Hematopoietic multipotent progenitor cell treated with erythropoietin and hydrocortisone succinate and interleukin-3 and kit ligand, for 8 days (in vitro differentiated cells): ENCODE results near the gene PIK3R6.
"Not testable (repeated sequence)": the region's sequence is repeated elsewhere in the genome, so short reads cannot be mapped to it uniquely, and the experiment has no call there.

Experiments
- DNase-seq: peaks from one replicate; pipeline ENCODE4 v3.0.0-alpha.2; 2015

The PIK3R6 gene

DNA sequence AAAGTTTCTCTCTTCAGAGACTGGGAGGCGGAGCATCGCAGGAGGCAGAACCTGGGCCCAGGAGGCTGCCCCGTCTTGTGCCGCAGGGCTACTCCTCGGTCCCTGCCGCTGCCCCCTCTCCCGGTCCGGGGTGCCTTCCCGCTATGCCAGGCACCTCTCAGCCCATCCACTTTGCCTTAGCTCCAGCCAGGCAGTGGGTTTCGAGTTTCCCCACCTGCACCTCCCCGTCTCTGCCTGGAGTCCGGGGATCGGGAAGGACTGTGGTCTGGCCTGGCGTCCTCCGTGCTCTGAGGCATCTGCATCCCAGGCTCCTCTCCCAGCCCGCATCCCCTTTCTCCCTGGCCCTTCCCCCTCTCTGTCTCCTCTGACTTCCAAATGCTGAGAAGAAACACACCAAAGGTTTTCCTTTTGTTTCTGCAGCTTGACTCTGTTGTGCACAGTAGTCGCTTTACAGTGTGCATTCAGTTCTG, 26.8 kb upstream of the PIK3R6 start:
- no peak for DNase-seq

DNA sequence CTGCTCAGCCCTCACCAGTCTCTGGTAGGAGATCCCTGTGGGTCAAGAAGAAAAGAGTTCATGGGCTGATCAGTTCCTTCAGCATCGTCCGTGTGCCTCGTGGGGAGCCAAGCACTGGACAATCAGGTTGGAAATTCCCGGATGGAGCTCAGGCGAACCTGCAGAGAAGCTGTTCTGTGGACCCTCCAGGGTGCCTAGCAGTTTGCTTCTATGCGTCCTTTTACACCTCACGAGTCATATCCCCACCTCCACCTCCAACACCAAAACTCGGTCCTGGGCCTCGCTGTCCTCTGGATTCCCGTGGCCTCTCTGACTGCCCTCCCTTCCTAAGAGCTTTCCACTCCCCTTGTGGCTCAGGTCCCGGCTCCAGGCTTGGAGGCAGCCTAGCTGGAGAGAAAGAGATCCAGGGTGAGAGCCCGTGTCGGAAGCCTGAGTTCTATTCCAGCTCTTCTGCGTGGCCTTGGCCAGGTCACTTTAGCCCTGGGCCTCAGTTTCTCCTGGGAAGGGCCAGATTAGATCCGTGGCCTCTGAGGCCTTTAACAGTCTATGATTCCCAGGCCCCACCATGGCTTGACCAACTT, 26.2 kb upstream of the PIK3R6 start:
- DNase-seq, result no peak

DNA sequence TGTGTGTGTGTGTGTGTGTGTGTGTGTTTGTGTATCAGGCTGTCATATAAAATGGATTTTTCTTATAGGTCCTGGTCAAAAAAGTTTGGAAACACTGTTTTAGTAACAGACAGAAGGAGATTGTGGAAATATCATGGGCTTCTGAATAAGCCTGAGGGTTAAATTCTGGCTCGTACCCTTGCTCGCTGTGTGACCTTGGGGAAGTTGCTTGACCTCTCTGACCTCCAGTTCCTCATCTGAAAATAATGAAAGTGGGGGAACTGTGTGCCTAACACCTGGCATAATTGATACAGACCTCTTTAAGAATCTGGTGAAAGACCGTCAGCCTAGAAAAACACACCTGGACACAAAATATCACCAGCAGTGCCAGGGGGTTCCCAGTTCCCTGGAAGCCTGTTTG, 25.6 kb upstream of the PIK3R6 start:
- no peak for DNase-seq

DNA sequence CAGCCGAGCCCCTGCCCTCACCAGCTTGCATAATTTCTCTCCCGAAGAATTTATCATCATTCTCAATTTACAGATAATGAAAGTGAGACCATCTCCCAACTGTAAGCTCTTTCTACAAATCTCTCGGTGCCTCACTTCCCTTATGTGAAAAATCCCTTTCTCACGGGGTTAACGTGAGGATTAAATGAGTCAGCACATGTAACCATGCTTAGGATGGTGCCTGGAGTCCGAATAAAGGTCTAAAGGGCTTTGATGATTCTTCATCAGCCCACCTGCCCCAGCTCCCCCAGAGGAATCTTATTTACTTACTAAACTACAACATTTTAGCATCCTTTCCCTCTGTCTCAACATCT, 24.8 kb upstream of the PIK3R6 start:
- DNase-seq, result no peak

DNA sequence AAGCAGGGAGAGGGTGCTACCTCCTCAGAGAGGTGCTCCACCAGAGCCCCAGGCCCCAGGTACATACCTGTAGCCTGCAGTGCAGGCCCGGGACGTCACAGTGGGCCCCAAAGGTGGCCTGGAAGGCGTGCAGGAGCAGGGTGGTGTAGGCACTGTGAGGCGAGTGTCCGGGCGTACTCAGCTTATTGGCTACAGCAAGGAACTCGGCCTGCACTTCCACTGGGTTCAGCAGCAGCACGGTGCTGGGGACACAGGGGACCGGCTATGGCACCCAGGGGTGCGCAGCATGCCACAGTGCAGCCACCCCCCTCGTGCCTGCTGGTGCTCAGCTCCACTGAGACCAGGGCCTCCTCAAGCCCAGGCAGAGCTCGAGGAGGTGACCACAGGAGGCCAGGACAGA, 23.2 kb upstream of the PIK3R6 start:
- no peak for DNase-seq

DNA sequence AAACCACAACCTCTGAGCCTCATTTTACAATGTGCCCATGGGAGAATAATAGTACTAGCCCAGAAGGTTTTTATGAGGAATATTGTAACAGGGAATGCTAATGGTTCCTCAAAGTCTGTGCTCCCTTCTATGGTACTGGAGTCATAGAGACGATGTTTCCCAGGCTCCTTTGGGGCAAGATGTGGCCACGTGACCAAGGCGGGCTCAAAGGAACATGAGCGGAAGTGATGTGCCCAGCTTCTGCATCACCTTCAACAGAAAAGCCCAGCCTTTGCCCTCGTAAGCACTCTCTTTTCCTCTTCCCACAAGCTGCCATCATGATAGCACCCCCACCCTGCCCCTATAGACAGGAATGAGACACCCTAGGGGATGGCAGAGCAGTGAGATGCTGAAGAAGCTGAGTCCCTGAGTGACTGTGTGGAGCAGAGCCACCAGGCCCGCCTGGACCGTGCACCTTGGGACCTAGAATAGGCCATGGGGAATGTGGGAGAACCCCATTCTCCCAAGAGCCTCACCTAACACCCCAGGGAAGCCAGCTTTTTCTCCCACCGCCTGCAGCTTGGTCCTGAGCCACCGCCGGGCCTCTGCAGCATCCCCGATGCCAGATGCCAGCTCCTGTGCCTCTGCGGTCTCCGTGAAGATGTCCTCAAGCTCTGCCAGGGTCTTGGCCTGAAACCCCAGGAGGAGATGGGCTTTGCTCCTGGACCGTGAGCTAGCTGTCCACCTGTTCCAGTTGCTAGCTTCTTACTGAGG, 22.2 kb upstream of the PIK3R6 start:
- DNase-seq, result no peak

DNA sequence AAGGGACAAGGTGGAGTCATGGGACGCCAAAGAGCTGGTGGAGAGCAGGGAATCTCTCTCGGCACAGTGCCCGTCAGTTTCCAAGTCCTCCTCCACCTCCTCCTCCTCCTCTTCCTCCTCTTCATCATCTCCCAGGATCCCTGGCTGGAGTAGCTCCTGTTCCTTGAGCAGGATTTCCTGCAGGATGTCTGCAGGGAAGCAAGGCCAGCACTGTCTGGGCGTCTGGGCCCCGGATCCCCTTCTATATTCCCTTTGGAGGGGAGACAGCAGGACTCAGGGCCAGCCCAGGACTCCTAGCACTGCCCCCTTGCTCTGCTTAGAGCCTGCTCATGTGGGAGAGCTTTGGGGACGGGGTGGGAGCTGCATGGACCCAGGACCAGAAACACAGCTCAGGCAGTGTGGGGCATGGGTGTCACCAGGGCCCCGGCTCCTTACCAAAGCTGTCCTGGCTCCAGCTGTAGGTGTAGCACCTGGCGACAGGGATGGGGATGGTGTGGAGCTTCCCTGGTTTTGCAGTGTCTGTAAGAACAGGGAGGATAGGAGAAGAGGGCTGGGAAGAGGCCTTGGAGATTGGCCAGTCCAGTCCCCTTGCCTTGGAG, 21.3 kb upstream of the PIK3R6 start:
- DNase-seq, result no peak

DNA sequence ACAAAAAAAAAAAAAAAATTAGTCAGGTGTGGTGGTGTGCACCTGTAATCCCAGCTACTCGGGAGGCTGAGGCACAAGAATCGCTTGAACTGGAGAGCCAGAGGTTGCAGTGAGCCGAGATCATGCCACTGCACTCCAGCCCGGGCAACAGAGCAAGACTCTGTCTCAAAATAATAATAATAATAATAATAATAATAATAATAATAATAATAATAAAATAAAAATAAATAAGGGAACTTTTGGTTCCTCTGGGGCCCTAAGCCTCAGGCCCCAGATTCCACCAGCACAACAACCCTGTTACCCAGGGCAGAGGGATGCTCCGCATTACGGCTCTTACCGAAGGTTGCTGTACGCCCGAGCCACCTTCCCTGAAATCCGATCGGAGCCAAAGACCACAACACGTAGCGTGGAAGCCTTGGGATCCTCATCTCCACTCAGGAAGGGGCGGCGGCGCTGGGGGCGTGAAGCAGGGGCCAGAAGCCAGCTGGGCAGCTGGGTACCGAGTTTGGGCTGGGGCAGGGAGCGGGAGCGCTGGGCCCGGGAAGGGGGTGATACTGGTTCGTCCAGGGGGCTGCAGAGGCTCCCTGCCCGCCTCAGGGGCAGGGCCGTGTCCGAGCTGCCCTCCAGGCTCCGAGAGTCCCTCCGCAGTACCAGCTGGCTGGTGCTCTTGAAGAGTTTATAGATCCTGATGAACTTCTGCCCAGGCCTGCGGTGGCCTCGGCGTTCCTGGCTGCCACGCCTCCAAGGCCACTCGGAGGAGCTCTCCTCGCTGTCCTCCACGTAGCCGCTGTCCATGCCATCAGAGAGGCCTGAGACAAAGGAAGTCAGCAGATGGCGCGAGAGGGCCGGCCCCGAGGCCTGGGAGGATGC, 20.6 kb upstream of the PIK3R6 start:
- no peak for DNase-seq

DNA sequence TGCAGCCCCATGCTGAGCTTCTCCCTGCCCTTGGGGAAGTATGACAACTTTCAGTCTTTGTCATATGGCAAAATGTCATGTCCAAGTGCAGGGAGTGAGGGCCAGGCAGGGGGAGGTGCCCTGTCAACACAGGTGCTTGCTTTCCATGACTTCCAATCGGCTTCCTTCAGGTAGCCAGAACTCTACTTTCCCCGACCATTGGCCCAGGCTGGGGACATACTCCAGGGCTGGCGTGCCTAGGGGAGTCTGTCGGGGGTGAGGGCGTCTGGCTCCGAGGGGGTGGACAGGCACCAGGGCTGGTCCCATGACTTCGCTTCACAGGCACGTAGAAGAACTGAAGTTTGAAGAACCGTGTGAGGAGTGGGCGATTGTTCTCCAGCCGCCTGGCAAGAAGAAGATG, 19.8 kb upstream of the PIK3R6 start:
- no peak for DNase-seq

DNA sequence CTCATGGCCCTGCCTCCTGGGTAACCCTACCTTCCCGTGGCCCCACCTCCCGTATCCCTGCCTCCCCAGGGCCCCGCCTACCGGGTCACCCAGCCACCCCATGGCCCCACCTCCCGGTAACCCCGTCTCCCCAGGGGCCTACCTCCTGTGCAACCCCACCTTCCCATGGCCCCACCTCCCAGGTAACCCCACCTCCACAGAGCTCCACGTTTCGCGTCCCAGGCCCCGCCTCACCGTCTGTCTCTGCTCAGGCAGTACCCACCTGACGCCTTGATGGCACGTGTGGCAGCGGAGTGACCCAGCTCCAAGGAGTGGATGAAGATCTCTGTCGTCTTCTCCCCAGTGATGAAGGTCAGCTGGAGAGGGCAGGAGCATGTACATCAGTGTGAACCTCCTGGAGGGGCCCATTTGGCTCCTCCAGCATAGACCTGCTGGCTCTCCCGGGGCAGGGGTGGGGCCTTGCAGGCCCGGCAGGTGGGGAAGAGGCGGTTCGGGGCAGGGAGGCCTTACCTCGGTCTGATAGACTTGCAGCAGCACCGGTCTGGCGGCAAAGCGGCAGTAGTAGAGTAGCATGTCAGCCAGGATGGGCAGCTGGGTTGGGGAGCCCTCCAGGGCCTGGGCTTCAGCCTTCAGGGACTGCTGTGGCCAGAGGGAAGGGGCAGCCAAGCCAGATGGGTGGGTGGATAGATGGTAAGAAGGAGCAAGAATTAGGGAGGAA, 18.7 kb upstream of the PIK3R6 start:
- no peak for DNase-seq

DNA sequence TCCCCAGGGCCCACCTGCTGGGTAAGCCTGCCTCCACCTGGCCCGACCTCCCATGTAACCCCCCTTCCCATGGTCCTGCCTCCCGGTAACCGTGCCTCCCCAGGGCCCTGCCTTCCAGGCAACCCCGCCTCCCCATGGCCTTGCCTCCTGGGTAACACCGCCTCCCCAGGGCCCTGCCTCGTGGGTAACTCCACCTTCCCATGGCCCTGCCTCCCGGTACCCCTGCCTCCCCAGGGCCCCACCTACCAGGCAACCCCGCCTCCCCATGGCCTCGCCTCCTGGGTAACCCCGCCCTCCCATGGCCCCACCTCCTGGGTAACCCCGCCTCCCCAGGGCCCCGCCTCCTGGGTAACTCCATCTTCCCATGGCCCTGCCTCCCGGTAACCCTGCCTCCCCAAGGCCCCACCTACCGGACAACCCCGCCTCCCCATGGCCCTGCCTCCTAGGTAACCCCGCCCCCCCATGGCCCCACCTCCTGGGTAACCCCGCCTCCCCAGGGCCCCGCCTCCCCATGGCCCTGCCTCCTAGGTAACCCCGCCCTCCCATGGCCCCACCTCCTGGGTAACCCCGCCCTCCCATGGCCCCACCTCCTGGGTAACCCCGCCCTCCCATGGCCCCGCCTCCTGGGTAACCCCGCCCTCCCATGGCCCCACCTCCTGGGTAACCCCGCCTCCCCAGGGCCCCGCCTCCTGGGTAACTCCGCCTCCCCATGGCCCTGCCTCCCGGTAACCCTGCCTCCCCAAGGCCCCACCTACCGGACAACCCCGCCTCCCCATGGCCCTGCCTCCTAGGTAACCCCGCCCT, 17.9 kb upstream of the PIK3R6 start:
- DNase-seq, result not testable (repeated sequence)

DNA sequence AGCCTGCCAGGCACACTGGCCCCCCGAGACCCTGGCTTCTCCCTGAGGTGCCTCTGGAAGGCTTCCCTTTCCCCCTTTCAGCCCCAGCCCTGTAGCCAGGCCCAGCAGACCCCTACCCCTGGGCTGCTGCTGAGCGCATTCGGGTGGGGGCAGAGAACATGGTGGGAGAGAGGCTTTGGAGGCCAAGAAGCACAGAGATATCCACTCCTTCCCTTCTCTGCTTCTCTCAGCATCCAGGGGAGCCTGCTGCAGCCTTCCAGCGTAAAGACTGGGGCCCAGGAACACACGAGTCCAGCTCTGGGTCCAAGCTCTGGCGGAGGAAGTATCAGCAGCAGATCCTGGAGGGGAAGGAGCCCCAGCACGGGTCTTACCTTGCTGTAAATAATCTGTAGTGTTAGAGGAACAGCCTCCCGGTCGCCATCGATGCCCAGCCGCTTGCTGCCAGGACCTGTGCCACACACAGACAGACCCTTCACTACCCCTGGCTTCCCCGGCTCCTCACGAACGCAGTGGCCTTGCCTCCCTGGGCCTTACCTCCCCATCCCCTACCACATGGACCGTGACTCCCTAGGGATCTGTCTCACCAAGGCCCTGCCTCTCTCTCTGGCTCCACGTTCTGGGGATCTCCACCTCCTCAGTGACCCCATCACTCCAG, 17.0 kb upstream of the PIK3R6 start:
- no peak for DNase-seq

DNA sequence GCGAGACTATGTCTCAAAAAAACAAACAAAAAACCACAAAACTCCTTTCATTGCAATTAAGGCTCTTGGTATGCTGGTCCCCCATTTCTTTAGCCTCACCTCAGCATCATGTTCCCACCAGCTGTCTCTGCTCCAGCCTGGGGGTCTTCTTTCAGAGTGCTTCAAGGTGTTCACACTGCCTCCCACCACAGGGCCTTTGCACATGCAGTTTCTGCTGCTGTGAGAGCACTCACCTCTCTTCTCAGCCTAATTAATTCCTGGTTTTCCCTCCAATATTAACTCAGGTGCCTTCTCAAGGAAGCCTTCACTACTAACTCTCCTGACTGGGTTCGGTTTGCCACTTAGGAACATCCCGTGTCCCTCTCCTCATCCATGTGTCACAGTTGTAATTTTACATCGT, 15.9 kb upstream of the PIK3R6 start:
- DNase-seq, result no peak

DNA sequence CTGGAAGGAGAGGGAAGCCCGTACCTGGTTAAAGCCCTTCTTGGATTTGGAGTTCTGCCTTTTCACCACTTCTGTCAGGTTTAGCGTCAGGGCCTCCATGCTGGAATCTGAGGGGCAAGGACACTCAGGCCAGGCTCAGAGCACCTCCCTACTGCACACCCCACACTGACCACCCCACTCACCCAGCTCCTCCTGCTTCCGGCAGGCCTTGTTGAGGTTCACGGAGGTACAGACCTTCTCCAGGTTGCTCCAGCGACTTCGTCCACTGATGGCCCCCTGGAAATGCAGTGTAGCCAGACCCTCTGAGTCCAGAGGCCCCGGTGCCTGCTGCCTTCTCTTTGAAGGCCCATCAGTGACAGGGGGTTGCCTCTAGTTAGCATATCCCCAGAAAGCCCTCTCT, 14.1 kb upstream of the PIK3R6 start:
- no peak for DNase-seq

DNA sequence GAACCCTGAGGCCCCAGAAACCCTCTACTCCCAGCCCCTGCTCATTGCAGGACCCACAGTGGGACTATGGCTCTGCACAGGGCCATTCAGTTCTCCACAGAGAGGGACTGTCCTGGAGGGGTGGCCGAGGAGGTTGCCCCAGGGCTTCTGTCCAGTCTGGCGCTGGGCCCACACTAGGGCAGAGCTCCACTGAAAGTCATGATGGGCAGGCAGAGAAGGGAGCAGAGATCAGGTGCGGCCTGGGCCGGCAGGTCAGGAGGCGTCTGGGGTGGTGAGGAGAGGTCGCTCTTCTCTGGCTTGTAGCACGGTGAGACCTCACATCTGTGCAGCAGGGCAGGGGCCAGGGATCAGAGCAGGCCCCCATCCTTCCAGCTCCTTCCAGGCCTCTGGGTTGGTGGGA, 13.0 kb upstream of the PIK3R6 start:
- no peak for DNase-seq

DNA sequence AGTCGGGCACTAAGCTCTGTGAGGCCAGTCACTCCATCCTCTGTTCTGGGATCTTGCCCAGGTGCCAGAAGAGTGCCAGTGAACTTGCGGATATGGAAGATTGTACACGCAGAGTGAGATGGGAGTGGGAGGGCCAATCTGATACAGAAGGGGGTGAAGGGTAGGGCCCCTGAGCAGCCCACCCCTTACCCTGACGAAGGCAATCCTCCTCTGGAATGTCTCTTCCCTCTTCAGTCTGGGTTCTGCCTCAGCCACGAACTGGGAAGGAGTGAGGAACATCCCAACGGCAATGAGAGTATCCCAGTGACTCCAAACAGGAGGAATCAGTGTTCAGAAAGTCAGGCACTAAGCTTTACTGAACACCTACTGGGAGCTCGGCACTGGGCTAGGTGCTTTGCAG, 11.9 kb upstream of the PIK3R6 start:
- no peak for DNase-seq

DNA sequence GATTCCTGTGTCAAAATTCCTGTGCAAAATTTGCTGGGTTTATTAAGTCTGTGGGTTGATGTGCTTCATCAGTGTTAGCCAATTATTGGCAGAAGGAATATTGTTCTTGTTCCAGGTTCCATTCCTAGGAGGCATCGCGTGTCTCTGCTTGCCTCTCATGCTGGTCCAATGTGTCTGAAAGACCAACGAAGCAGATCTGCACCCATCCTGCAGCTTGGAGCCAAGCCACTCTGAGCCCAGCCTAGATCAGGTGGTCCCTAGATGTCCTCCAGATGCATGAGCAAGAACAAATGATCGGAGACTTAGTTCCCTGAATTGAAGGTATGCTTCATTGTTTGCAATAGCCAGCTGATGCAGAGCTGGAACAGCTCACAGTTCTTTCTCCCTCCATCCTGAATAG, 10.5 kb upstream of the PIK3R6 start:
- DNase-seq, result no peak

DNA sequence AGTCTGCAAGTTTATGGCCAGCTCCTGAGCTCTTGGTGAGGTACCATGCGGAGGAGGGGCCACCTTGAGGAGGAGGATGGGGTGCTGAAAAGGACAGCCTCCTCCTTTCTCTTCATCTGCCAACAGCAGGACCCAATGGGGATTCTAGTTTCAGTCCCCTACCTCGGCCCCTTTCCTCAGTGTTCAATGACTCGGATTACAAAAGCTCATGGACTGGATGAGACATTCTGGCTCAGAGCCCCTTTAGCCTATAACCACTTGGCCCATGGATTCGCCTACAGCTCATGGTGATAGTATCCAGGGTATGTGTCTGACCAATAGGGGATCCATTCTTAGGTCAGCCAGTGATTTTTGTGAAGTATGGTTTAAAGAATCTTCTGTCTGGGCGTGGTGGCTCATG, 8.5 kb upstream of the PIK3R6 start:
- DNase-seq, result no peak

DNA sequence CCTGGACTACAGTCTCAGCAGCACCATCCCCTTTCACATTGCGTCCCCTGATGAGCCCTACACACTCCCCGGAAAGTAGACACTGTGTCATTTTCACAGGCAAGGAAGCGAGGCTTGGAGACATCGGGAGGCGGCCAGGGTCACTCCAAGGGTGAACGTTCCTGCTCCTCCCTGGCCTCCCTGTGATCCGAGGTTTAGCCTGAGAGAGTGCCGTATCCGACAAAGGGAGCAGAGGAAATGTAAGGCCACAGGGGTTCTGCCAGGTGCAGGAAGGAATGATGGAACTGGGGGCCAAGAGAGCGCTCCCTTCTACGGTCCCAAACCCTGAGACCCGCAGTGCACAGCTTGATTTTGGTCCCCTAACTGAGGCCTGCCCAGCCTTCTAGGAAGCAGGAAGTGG, 8.0 kb upstream of the PIK3R6 start:
- no peak for DNase-seq

DNA sequence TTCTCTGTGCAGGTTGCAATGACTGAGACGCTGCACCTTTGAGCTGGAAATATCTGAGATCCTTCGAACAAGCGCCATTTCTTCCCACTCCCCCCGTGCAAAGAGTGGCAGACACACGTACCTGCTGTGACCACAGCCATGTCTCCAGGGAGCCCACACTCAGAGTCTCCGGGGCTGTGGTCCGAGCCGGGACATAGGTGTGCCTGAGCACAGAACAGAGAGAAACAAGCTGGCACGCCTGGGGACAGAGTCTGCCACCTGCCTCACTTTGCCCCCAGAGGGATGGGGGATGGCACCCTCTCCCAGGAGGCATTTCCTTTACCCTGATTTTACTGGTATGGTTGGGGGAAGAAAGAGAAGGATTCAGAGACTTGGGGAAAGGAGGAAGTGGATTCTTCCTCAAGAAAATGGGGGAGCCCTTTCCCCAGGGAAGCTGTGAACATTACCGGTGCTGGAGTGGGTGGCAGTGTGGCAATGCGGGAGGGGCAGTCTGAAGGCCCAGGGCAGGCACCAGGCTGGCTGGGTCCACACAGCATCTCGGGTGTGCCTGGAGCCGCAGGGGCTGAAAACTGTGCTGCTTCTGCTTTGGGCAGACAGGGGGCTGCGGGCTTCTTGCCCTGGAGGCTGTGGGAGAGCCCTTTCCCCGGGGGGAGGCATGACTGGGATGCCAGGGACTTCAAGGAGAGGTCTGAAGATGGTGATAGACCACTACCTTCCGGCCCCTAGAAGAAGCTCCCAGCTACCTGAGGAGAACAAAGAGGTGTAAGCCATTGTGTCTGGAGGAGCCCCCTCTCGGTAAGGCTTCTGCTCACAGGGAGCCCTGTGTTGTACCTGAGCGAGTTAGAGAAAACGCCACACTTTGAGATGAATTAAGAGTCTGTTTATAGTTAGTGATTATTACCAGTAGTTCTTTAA, 6.6 kb upstream of the PIK3R6 start:
- no peak for DNase-seq
